Vagina (tissue), 2 donors: ENCODE data around the gene CALN1. TPM values are rescaled to one million over a fixed set of nuclear protein-coding genes. Genes with fewer than 3 reads are reported as not detected.
A peak's percentile ranks its signal among the peaks of the same experiment; 100 is the strongest.

ENCODE experiments used
- DNase-seq, 2 donors: peaks; one replicate each; pipeline ENCODE4 v3.0.0-alpha.2; 2017; ENCODE audit errors: extremely low spot score in 2 of 2
- H3K27ac ChIP-seq: fragments of 200-600 bp; sonication (generic); one replicate; pipeline ENCODE4 v1.5.1; 2019
- H3K27me3 ChIP-seq: fragments of 200-600 bp; sonication (generic); one replicate; pipeline ENCODE4 v1.5.1; 2019
- H3K36me3 ChIP-seq, 2 donors: fragments of 200-600 bp; sonication (generic); one replicate each; pipeline ENCODE4 v1.5.1; 2017 to 2019
- H3K4me1 ChIP-seq: fragments of 200-600 bp; sonication (generic); one replicate; pipeline ENCODE4 v1.5.1; 2019
- H3K4me3 ChIP-seq, 2 donors: fragments of 200-600 bp; sonication (generic); 1 replicate in 1 of 2; 2 replicates in 1 of 2; pipeline ENCODE4 v1.5.1; 2016 to 2019
- H3K9me3 ChIP-seq: fragments of 200-600 bp; sonication (generic); one replicate; pipeline ENCODE4 v1.5.1; 2019
- POLR2A ChIP-seq, 2 donors: fragments of 450-650 bp; IDR thresholded peaks; one replicate each; pipeline ENCODE4 v1.6.1; 2017; ENCODE audit warnings: antibody characterized with exemption in 2 of 2, mild to moderate bottlenecking in 2 of 2, moderate library complexity in 2 of 2
- POLR2AphosphoS5 ChIP-seq, 2 donors: sonication (generic); formaldehyde crosslinking; IDR thresholded peaks; one replicate each; pipeline ENCODE4 v1.9.0; 2017; ENCODE audit warnings: antibody characterized with exemption in 2 of 2, mild to moderate bottlenecking in 2 of 2, low read depth in 1 of 2; ENCODE audit not compliant: insufficient read depth in 1 of 2
- intact Hi-C: fragments of 100-400 bp; cut with DNase I; formaldehyde crosslinking; loops from one replicate; pipeline ENCODE4 v1.15.1; 2023
- total RNA-seq: library from RNA; depleted of rRNA; stranded (reverse); fragments of >200 nt; gene quantifications from one replicate; pipeline ENCODE4 v1.2.3, GENCODE V29; 2016
- TF ChIP-seq, protein P1 (sequence below), 3 experiments: fragments of 450-650 bp in 2 of 3; fragments of 200-600 bp in 1 of 3; sonication (generic) in 1 of 3; IDR thresholded peaks; one replicate each; pipeline ENCODE4 v1.5.1; 2017 to 2019; ENCODE audit warnings: antibody characterized with exemption in 3 of 3, mild to moderate bottlenecking in 2 of 3, moderate library complexity in 2 of 3

Gene CALN1
- total RNA-seq, 1 donor from 2014 or later = 6.9 TPM

DNA sequence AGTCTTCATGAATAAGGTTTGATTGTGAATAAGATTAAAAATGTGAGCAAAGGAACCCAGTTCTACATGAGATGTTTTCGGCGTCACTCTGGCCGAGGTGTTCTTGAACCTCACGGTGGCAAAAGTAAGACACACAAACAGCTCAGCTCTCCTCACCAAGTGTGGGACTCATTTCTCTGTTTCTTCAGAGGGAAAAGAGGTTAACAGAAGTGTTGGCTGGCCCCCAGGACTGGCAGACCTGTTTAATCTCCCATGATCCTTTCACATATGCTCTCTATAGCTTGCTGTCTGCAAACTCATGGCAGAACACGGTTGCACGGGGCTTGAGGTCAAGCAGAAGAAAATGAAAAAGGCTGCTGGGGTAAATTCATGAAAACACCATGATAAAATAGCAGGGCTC is 394.4 kb downstream of the CALN1 start:
- peak in 1 of 2 donors; percentile 34 for DNase-seq
- Histone ChIP-seq H3K36me3 (no peaks in the 10 kb centered on the region), H3K4me3 (no peak overlapping the region), H3K27ac (no peak overlapping the region), H3K4me1 (no peaks in the 10 kb centered on the region), H3K9me3 (no peaks in the 10 kb centered on the region), H3K27me3 (no peaks in the 10 kb centered on the region)
- TF ChIP-seq POLR2AphosphoS5 (IDR thresholded peaks at IDR 0.05; ENCODE audit: insufficient read depth in 1 of 2, low read depth in 1 of 2) (no peak), POLR2A (IDR thresholded peaks at IDR 0.05) (no peak)
- TF ChIP-seq, protein P1, sequence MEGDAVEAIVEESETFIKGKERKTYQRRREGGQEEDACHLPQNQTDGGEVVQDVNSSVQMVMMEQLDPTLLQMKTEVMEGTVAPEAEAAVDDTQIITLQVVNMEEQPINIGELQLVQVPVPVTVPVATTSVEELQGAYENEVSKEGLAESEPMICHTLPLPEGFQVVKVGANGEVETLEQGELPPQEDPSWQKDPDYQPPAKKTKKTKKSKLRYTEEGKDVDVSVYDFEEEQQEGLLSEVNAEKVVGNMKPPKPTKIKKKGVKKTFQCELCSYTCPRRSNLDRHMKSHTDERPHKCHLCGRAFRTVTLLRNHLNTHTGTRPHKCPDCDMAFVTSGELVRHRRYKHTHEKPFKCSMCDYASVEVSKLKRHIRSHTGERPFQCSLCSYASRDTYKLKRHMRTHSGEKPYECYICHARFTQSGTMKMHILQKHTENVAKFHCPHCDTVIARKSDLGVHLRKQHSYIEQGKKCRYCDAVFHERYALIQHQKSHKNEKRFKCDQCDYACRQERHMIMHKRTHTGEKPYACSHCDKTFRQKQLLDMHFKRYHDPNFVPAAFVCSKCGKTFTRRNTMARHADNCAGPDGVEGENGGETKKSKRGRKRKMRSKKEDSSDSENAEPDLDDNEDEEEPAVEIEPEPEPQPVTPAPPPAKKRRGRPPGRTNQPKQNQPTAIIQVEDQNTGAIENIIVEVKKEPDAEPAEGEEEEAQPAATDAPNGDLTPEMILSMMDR (IDR thresholded peaks at IDR 0.05) = no peak
- intact Hi-C loops = no loop called here

DNA sequence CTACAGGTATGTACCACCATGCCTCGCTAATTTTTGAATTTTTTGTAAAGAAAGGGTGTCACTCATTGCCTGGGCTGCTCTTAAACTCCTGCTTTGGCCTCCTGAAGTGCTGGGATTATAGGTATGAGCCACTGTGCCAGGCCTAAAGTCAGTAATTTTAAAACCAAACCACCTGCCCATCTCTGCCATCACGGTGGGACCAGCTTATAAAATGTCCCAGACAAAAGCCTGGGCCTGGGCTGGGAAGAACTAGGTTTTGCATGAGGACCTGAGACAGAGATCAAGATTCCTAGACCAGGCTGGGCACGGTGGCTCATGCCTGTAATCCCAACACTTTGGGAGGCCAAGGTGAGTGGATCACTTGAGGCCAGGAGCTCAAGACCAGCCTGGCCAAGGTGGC is 395.6 kb downstream of the CALN1 start:
- TF ChIP-seq, protein P1 (IDR thresholded peaks at IDR 0.05) = no peak
- no peak for TF ChIP-seq POLR2A (IDR thresholded peaks at IDR 0.05)
- no peak for TF ChIP-seq POLR2AphosphoS5 (IDR thresholded peaks at IDR 0.05; ENCODE audit: insufficient read depth in 1 of 2, low read depth in 1 of 2)
- no peak overlapping the region for H3K4me3 ChIP-seq
- intact Hi-C loops = no loop called here
- no peaks in the 10 kb centered on the region for H3K9me3 ChIP-seq
- no peak for DNase-seq
- no peaks in the 10 kb centered on the region for H3K27me3 ChIP-seq
- no peaks in the 10 kb centered on the region for H3K4me1 ChIP-seq
- H3K36me3 ChIP-seq = no peaks in the 10 kb centered on the region
- no peak overlapping the region for H3K27ac ChIP-seq

DNA sequence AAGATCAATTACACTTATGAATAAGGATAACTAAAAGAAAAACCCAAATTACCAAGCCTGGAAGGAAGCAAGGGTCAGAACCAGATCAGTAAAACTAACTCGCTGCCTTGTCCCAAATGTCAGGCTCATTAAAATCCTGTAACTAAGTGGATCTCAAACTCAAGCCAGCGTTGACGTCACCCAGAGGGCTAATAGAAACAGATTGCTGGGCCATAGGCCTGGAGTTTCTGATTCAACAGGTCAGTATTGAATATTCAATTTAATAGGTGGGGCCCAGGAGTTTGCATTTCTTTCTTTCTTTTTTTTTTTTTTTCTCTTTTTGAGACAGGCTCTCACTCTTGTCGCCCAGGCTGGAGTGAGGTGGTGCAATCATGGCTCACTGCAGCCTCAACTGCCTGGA is 397.0 kb downstream of the CALN1 start:
- no peaks in the 10 kb centered on the region for H3K9me3 ChIP-seq
- DNase-seq = no peak
- TF ChIP-seq POLR2A (IDR thresholded peaks at IDR 0.05) = no peak
- TF ChIP-seq POLR2AphosphoS5 (IDR thresholded peaks at IDR 0.05; ENCODE audit: insufficient read depth in 1 of 2, low read depth in 1 of 2) = no peak
- TF ChIP-seq, protein P1 (IDR thresholded peaks at IDR 0.05) = no peak
- no peaks in the 10 kb centered on the region for H3K27me3 ChIP-seq
- intact Hi-C loops = no loop called here
- no peaks in the 10 kb centered on the region for H3K4me1 ChIP-seq
- no peak overlapping the region for H3K4me3 ChIP-seq
- no peaks in the 10 kb centered on the region for H3K36me3 ChIP-seq
- H3K27ac ChIP-seq = no peak overlapping the region

DNA sequence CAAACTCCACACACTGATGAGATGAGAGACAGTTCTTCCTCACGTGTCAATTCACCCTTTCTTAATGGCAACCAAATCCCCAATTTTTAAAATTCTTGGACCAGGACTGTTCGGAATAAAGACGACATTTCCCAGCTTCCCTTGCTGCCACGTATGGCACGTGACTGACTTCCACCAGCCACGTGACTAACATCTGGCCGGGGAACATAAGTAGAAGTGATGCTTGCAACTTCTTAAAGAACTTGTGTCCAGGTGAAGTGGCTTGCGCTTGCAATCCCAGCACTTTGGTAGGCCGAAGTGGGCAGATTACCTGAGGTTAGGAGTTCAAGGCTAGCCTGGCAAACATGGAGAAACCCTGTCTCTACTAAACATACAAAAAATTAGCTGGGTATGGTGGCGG is 405.1 kb downstream of the CALN1 start:
- DNase-seq = peak in 1 of 2 donors; percentile 52
- Histone ChIP-seq H3K4me1 (no peaks in the 10 kb centered on the region), H3K9me3 (no peaks in the 10 kb centered on the region), H3K4me3 (no peak overlapping the region), H3K36me3 (no peaks in the 10 kb centered on the region), H3K27ac (no peak overlapping the region), H3K27me3 (no peaks in the 10 kb centered on the region)
- TF ChIP-seq, protein P1 (IDR thresholded peaks at IDR 0.05) = no peak
- TF ChIP-seq POLR2AphosphoS5 (IDR thresholded peaks at IDR 0.05; ENCODE audit: insufficient read depth in 1 of 2, low read depth in 1 of 2) (no peak), POLR2A (IDR thresholded peaks at IDR 0.05) (no peak)
- intact Hi-C loops = loop anchor here (5.0 kb wide), 1 partner anchor 310 kb away; no protein-coding TSS in a partner anchor

DNA sequence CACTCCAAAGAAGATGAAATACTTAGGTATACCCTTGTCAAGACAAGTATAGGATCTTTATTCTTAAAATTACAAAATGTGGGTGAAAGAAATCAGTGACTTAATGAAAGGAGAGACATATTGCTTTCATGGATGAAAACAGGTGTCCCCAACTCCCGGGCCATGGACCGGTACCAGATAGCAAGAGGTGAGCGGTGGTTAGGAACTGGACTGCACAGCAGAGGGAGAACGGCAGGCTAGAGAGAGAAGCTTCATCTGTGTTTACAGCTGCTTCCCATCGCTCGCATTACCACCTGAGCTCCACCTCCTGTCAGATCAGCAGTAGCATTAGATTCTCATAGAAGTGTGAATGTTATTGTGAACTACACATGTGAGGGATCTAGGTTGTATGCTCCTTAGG is 408.9 kb downstream of the CALN1 start:
- no peak overlapping the region for H3K27ac ChIP-seq
- intact Hi-C loops = no loop called here
- TF ChIP-seq, protein P1 (IDR thresholded peaks at IDR 0.05) = no peak
- no peak for TF ChIP-seq POLR2A (IDR thresholded peaks at IDR 0.05)
- TF ChIP-seq POLR2AphosphoS5 (IDR thresholded peaks at IDR 0.05; ENCODE audit: insufficient read depth in 1 of 2, low read depth in 1 of 2) = no peak
- H3K4me1 ChIP-seq = no peaks in the 10 kb centered on the region
- no peaks in the 10 kb centered on the region for H3K36me3 ChIP-seq
- no peaks in the 10 kb centered on the region for H3K9me3 ChIP-seq
- peak in 1 of 2 donors; percentile 55 for DNase-seq
- no peaks in the 10 kb centered on the region for H3K27me3 ChIP-seq
- H3K4me3 ChIP-seq = no peak overlapping the region
